Measurements from ENCODE around the gene HAVCR2.

DNA sequence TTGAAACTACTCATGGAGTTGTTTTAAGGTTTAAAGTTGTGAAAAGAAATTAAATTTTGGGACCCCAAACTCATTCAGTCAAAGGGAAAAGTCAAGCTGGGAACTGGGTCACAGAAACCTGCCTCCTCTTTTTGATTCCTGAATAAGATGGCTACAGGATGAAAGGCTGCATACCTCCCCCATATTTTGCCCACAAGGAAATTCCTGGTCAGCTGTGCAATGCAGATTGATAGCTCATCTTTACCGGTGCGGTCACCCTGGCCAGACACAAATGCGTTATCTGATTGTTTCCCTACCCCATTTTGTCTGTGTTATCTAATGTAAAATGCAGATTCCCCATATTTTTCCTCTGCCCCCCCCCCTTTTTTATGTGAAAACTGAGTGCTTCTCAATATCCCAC, 1.3 kb downstream of the HAVCR2 start:
- TF ChIP-seq ZNF324 (tag by site-specific recombination; IDR thresholded peaks at IDR 0.05) (no peak), ZNF521 (tag by site-specific recombination; IDR thresholded peaks at IDR 0.05) (no peak), ZBTB7A (tag by site-specific recombination; IDR thresholded peaks at IDR 0.05; ENCODE audit: low read depth) (no peak)

Data from HEK293 (cell line).